Esophagus squamous epithelium (tissue), 5 donors: ENCODE measurements around the gene NFE2L1. TPM values are rescaled to one million over a fixed set of nuclear protein-coding genes. Genes with fewer than 3 reads are reported as not detected.

ENCODE experiments used
- DNase-seq: peaks from one replicate; lab custom pipeline; 2025; lab: John Stamatoyannopoulos, UW
- H3K27ac ChIP-seq, 4 donors: fragments of 200-600 bp; sonication (generic); one replicate each; pipeline ENCODE4 v1.5.1; 2016 to 2019; ENCODE audit warnings: mild to moderate bottlenecking in 1 of 4
- H3K27me3 ChIP-seq, 4 donors: fragments of 200-600 bp; sonication (generic); 1 replicate in 3 of 4; 2 replicates in 1 of 4; pipeline versions ENCODE4 v1.5.1 to v1.6.0; 2017 to 2021; ENCODE audit warnings: antibody characterized with exemption in 1 of 4
- H3K36me3 ChIP-seq, 3 donors: fragments of 200-600 bp; sonication (generic); one replicate each; pipeline ENCODE4 v1.5.1; 2016 to 2019
- H3K4me1 ChIP-seq, 3 donors: fragments of 200-600 bp; sonication (generic); one replicate each; pipeline ENCODE4 v1.5.1; 2017 to 2019
- H3K4me3 ChIP-seq, 4 donors: fragments of 200-600 bp; sonication (generic); 1 replicate in 3 of 4; 2 replicates in 1 of 4; pipeline ENCODE4 v1.5.1; 2016 to 2019; ENCODE audit warnings: mild to moderate bottlenecking in 2 of 4, moderate library complexity in 1 of 4
- H3K9me3 ChIP-seq, 3 donors: fragments of 200-600 bp; sonication (generic); one replicate each; pipeline ENCODE4 v1.5.1; 2016 to 2019
- CTCF ChIP-seq, 6 experiments: fragments of 450-650 bp in 4 of 6; fragments of 200-600 bp in 2 of 6; sonication (generic) in 2 of 6; IDR thresholded peaks; one replicate each; pipeline ENCODE4 v1.5.1; 2016 to 2019; ENCODE audit warnings: antibody characterized with exemption in 6 of 6, mild to moderate bottlenecking in 4 of 6, moderate library complexity in 4 of 6
- POLR2A ChIP-seq, 4 donors: fragments of 450-650 bp; IDR thresholded peaks; one replicate each; pipeline ENCODE4 v1.6.1; 2017; ENCODE audit warnings: antibody characterized with exemption in 4 of 4, mild to moderate bottlenecking in 4 of 4, moderate library complexity in 3 of 4
- WGBS, 2 donors: methylation state at CpG; one replicate each; pipeline ENCODE4 v1.1.5; 2018; 5-methylcytosine and 5-hydroxymethylcytosine counted together
- intact Hi-C: fragments of 100-400 bp; cut with DNase I; formaldehyde crosslinking; loops from one replicate; pipeline ENCODE4 v1.15.0; 2022
- total RNA-seq, 4 donors: library from RNA; depleted of rRNA; stranded (reverse); fragments of >200 nt; gene quantifications; one replicate each; pipeline ENCODE4 v1.1.0, GENCODE V29; 2016
- donor health status: DM: yes; HTN: yes; CAD: no.

NFE2L1 gene
- total RNA-seq, 4 donors from 2014 or later, result 41.6 to 103 (median 60.0) TPM

GRCh38 chr17:48060249-48060648, 12.1 kb downstream of the NFE2L1 start:
- DNase-seq, result no peak
- 77 to 80% methylated on average over 4 to 6 of the region's 7 CpGs for WGBS, 2 donors
- Histone ChIP-seq H3K9me3 (no peaks in the 10 kb centered on the region), H3K36me3 (peaks cover 44 to 97% (median 63%) of the 10 kb centered on the region in 3 donors), H3K4me3 (no peak overlapping the region), H3K27me3 (no peaks in the 10 kb centered on the region), H3K27ac (peak overlapping the region in 1 of 4 donors; percentile 28), H3K4me1 (peaks cover 8 to 52% (median 8%) of the 10 kb centered on the region in 3 donors)
- intact Hi-C loops, result no loop called here
- TF ChIP-seq POLR2A (IDR thresholded peaks at IDR 0.05), result no peak
- no peak for TF ChIP-seq CTCF (IDR thresholded peaks at IDR 0.05)

DNA sequence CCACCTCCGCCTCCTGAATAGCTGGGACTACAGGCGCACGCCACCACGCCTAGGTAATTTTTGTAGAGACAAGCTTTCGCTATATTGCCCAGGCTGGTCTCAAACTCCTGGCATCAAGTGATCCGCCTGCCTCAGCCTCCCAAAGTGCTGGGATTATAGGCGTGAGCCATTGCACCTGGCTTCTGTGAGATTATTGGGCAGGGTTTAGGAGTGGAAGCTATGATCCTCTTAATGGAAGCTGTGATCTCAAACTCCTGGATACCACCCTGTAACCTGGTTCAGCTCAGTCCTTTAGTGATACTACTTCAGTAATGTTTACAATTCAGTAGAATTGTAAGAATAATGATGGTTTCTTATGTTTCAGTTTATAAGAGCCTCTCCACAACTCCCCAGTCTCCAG, 14.1 kb downstream of the NFE2L1 start:
- H3K36me3 ChIP-seq, result peaks cover 34 to 96% (median 51%) of the 10 kb centered on the region in 3 donors
- peaks cover 5 to 53% (median 14%) of the 10 kb centered on the region in 3 donors for H3K4me1 ChIP-seq
- intact Hi-C loops, result no loop called here
- TF ChIP-seq POLR2A (IDR thresholded peaks at IDR 0.05), result no peak
- no peak for TF ChIP-seq CTCF (IDR thresholded peaks at IDR 0.05)
- no peaks in the 10 kb centered on the region for H3K27me3 ChIP-seq
- no peaks in the 10 kb centered on the region for H3K9me3 ChIP-seq
- H3K4me3 ChIP-seq, result no peak overlapping the region
- peak overlapping the region in 1 of 4 donors; percentile 25 for H3K27ac ChIP-seq
- 90 to 96% methylated on average over 7 of the region's 7 CpGs for WGBS, 2 donors
- no peak for DNase-seq

DNA sequence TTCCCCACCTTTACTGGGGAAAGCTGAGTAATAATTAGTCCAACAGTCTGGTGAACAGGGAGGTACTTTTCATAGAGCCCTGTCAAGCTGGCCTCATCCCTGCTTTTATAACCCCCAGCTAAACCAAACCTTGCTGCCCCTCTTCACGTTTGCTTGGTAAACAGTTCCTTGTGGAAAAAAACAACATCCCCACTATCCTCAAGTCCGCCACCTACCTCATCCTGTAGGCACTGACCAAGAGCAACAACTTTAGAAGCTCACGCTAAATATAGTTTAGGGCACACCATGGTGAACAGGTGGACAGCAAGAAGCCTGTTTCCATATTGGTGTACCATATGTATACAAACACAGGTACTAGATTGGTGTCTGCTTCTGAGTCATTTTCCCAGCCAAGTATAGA, 16.5 kb downstream of the NFE2L1 start:
- no peak overlapping the region for H3K4me3 ChIP-seq
- H3K9me3 ChIP-seq, result no peaks in the 10 kb centered on the region
- peak overlapping the region; percentile 34 to 78 (median 76) for H3K27ac ChIP-seq
- peaks cover 12 to 93% (median 27%) of the 10 kb centered on the region in 3 donors for H3K36me3 ChIP-seq
- no peak for TF ChIP-seq POLR2A (IDR thresholded peaks at IDR 0.05)
- no peak for TF ChIP-seq CTCF (IDR thresholded peaks at IDR 0.05)
- no peak for DNase-seq
- 89 to 91% methylated on average over 3 of the region's 3 CpGs for WGBS, 2 donors
- H3K27me3 ChIP-seq, result no peaks in the 10 kb centered on the region
- H3K4me1 ChIP-seq, result peaks cover 5 to 55% (median 16%) of the 10 kb centered on the region in 3 donors
- intact Hi-C loops, result no loop called here

- intact Hi-C loops, result no loop called here
- peaks cover 11 to 93% (median 23%) of the 10 kb centered on the region in 3 donors for H3K36me3 ChIP-seq
- H3K9me3 ChIP-seq, result no peaks in the 10 kb centered on the region
- WGBS, 2 donors, result 36 to 89% methylated on average over 1 of the region's 1 CpG
- H3K27me3 ChIP-seq, result no peaks in the 10 kb centered on the region
- DNase-seq, result no peak
- H3K27ac ChIP-seq, result peak overlapping the region; percentile 34 to 77 (median 74)
- TF ChIP-seq POLR2A (IDR thresholded peaks at IDR 0.05), result no peak
- no peak for TF ChIP-seq CTCF (IDR thresholded peaks at IDR 0.05)
- H3K4me3 ChIP-seq, result no peak overlapping the region
- H3K4me1 ChIP-seq, result peaks cover 5 to 45% (median 16%) of the 10 kb centered on the region in 3 donors
Measured at GRCh38 chr17:48066192-48066591, 18.0 kb downstream of the NFE2L1 start.

DNA sequence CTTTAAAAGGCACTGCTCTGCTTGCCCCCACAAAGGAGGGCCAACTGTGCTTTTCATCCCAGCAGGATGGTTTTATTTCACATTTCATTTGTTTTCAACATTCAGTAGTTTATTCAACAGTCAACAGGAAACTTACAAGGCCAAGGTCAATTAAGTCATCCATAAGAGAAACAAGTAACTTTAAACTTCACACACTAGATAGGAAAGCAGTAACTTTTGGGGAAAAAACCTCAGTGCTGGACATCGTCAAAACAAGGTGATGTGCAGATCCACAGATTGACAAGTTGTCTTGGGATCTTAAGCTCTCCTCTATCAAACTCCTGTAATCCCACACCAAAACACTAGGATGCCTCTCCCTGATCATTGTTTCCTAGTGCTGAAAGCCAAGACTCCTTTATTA, 18.5 kb downstream of the NFE2L1 start:
- Histone ChIP-seq H3K9me3 (no peaks in the 10 kb centered on the region), H3K36me3 (peaks cover 8 to 93% (median 22%) of the 10 kb centered on the region in 3 donors), H3K4me3 (no peak overlapping the region), H3K4me1 (peaks cover 5 to 45% (median 16%) of the 10 kb centered on the region in 3 donors), H3K27ac (peak overlapping the region in 2 of 4 donors; percentile 76 to 77), H3K27me3 (no peaks in the 10 kb centered on the region)
- intact Hi-C loops, result no loop called here
- DNase-seq, result no peak
- WGBS, 2 donors, result 76 to 94% methylated on average over 1 of the region's 1 CpG
- no peak for TF ChIP-seq POLR2A (IDR thresholded peaks at IDR 0.05)
- TF ChIP-seq CTCF (IDR thresholded peaks at IDR 0.05), result no peak
